Heart right ventricle (tissue), 16 donors: Measurements from ENCODE around the gene FNDC10. TPM values are rescaled to one million over a fixed set of nuclear protein-coding genes. Genes with fewer than 3 reads are reported as not detected.

Experiments used
- ATAC-seq, 8 donors: fragments of 200-7000 bp; cut with Tn5 transposase; one replicate each; pipeline ENCODE4 v1.9.1; 2020; ENCODE audit warnings: mild to moderate bottlenecking in 8 of 8, moderate library complexity in 8 of 8, moderate number of reproducible peaks in 1 of 8
- DNase-seq, 2 donors: peaks; one replicate each; pipeline ENCODE4 v3.0.0-alpha.2; 2020
- H3K27ac ChIP-seq, 10 donors: fragments of 200-600 bp; sonication (generic) in 2 of 10; one replicate each; pipeline versions ENCODE4 v1.5.0 to v1.8.0; 2020 to 2022; ENCODE audit warnings: mild to moderate bottlenecking in 3 of 10
- H3K27me3 ChIP-seq, 7 donors: fragments of 200-600 bp; one replicate each; pipeline ENCODE4 v1.8.0; 2021 to 2022; ENCODE audit warnings: mild to moderate bottlenecking in 2 of 7
- H3K36me3 ChIP-seq, 9 donors: fragments of 200-600 bp; sonication (generic) in 1 of 9; one replicate each; pipeline versions ENCODE4 v1.5.0 to v1.8.0; 2020 to 2022; ENCODE audit warnings: mild to moderate bottlenecking in 2 of 9
- H3K4me1 ChIP-seq, 9 donors: fragments of 200-600 bp; sonication (generic) in 1 of 9; one replicate each; pipeline versions ENCODE4 v1.5.0 to v1.8.0; 2020 to 2022; ENCODE audit warnings: mild to moderate bottlenecking in 4 of 9
- H3K4me3 ChIP-seq, 10 donors: fragments of 200-600 bp; sonication (generic) in 2 of 10; one replicate each; pipeline versions ENCODE4 v1.5.0 to v1.8.0; 2020 to 2022; ENCODE audit warnings: mild to moderate bottlenecking in 7 of 10, moderate library complexity in 2 of 10
- H3K9me3 ChIP-seq, 11 donors: fragments of 200-600 bp in 10 of 11; sonication (generic) in 2 of 11; one replicate each; pipeline versions ENCODE4 v1.5.0 to v1.8.0; 2013 to 2022; ENCODE audit warnings: mild to moderate bottlenecking in 2 of 11, control low read depth in 1 of 11, moderate library complexity in 1 of 11
- CTCF ChIP-seq, 9 donors: fragments of 200-600 bp; sonication (generic) in 2 of 9; IDR thresholded peaks; one replicate each; pipeline versions ENCODE4 v1.5.0 to v1.8.0; 2021 to 2022; ENCODE audit warnings: antibody characterized with exemption in 9 of 9, mild to moderate bottlenecking in 5 of 9, moderate library complexity in 1 of 9
- WGBS, 2 donors: extraction: QIAGEN DNeasy Blood & Tissue Kit; methylation state at CpG; one replicate each; pipeline ENCODE4 v1.1.7; 2013; ENCODE audit warnings: inconsistent platforms in 1 of 2; 5-methylcytosine and 5-hydroxymethylcytosine counted together
- intact Hi-C, 10 donors: fragments of 100-400 bp; cut with DNase I; formaldehyde crosslinking; loops; one replicate each; pipeline versions ENCODE4 v1.11.1 to v1.14.2; 2022
- polyA plus RNA-seq, 2 donors: library from polyadenylated mRNA; stranded (reverse); fragments of 200-250 nt; gene quantifications; one replicate each; pipeline ENCODE4 v1.2.3, GENCODE V29; 2013
- total RNA-seq, 10 donors: library from RNA; stranded (reverse); fragmentation: NEBNext Ultra II Directional in 3 of 10; extraction: Animal tissue kit (Norgen Biotek cat#: 25700) in 3 of 10; gene quantifications; one replicate each; pipeline versions ENCODE4 v1.2.1 to v1.2.4, GENCODE V29; 2021 to 2023
- donor health status: Arrhythmogenic right ventricular cardiomyopathy.
- donor health status: ischemic (EF 13 %, LVEDD 7.1; RV severe dilation, severe dysfunction).
- donor health status: healthy with polysubstance abuse.
- donor health status: DM: no; HTN: yes; CAD: no.
- donor health status: DM: no; HTN: no; CAD: no.
- donor health status: ischemic (EF 25% LVEDD 6.9; RV normal size, moderate dysfunction).
- donor health status: ischemic (EF 25% LVEDD 5.7; RV mildly dilated, moderate dysfunction).
- donor health status: healthy.
- donor health status: DM: yes; HTN: yes; CAD: no.
- donor health status: Ischemic cardiomyopathy.
- donor health status: ischemic (EF 35%, LVEDD 5.7; RV mildly dilated, moderate dysfunction).
- donor health status: nonischemic (EF 11% LVEDD 7.7; RV severe dilation, severe dysfunction).
- donor health status: DM: yes; HTN: yes; CAD: no.
- donor health status: PGD.
- donor health status: ischemic (EF 29% LVEDD 5.4; RV normal size, mild dysfunction).
- donor health status: nonischemic (EF 23%, LVEDD 6.1; RV moderate dilation, normal function).

FNDC10 gene
- total and polyA plus RNA-seq, 12 donors = 0.66 to 5.9 (median 2.3) TPM

GRCh38 chr1:1620433-1621139 is 20.7 kb upstream of the FNDC10 start:
- Histone ChIP-seq H3K4me3 (no peak overlapping the region), H3K4me1 (peaks cover 11 to 59% (median 33%) of the 10 kb centered on the region in 9 donors), H3K27me3 (no peaks in the 10 kb centered on the region), H3K9me3 (no peaks in the 10 kb centered on the region), H3K36me3 (peaks cover 0 to 31% (median 0%) of the 10 kb centered on the region in 9 donors), H3K27ac (peak overlapping the region in 9 of 10 donors; percentile 26 to 81 (median 72))
- WGBS, 2 donors = 86 to 88% methylated on average over 16 of the region's 16 CpGs
- DNase-seq (peak in 1 of 2 donors; percentile 14), ATAC-seq (no peak)
- intact Hi-C loops = no loop called here
- peak in 2 of 9 donors; percentile 0 to 2 for TF ChIP-seq CTCF (IDR thresholded peaks at IDR 0.05)

- 51 to 61% methylated on average over 14 of the region's 14 CpGs for WGBS, 2 donors
- TF ChIP-seq CTCF (IDR thresholded peaks at IDR 0.05) = peak in 7 of 9 donors; percentile 19 to 45 (median 30)
- peak in 3 of 8 donors; percentile 5 to 49 (median 25) for ATAC-seq
- DNase-seq = peak in 1 of 2 donors; percentile 55
- H3K9me3 ChIP-seq = no peaks in the 10 kb centered on the region
- H3K4me1 ChIP-seq = peaks cover 10 to 53% (median 33%) of the 10 kb centered on the region in 9 donors
- peak overlapping the region in 8 of 10 donors; percentile 26 to 81 (median 72) for H3K27ac ChIP-seq
- peaks cover 0 to 31% (median 0%) of the 10 kb centered on the region in 9 donors for H3K36me3 ChIP-seq
- no peak overlapping the region for H3K4me3 ChIP-seq
- intact Hi-C loops = no loop called here
- H3K27me3 ChIP-seq = no peaks in the 10 kb centered on the region
These were observed 20.0 kb upstream of the FNDC10 start for GRCh38 chr1:1619917-1620361.

GRCh38 chr1:1618396-1619068 is 18.6 kb upstream of the FNDC10 start:
- peaks cover 0 to 24% (median 0%) of the 10 kb centered on the region in 9 donors for H3K36me3 ChIP-seq
- ATAC-seq (no peak), DNase-seq (peak in 1 of 2 donors; percentile 9)
- no peaks in the 10 kb centered on the region for H3K27me3 ChIP-seq
- peak overlapping the region in 2 of 10 donors; percentile 26 to 73 for H3K27ac ChIP-seq
- H3K4me3 ChIP-seq = no peak overlapping the region
- no peaks in the 10 kb centered on the region for H3K9me3 ChIP-seq
- peaks cover 7 to 58% (median 46%) of the 10 kb centered on the region in 9 donors for H3K4me1 ChIP-seq
- WGBS, 2 donors = 94 to 95% methylated on average over 9 of the region's 9 CpGs
- no peak for TF ChIP-seq CTCF (IDR thresholded peaks at IDR 0.05)
- intact Hi-C loops = no loop called here

GRCh38 chr1:1617925-1618324 is 18.0 kb upstream of the FNDC10 start:
- Histone ChIP-seq H3K4me1 (peaks cover 7 to 64% (median 48%) of the 10 kb centered on the region in 9 donors), H3K36me3 (peaks cover 0 to 24% (median 0%) of the 10 kb centered on the region in 9 donors), H3K4me3 (no peak overlapping the region), H3K27ac (no peak overlapping the region), H3K9me3 (no peaks in the 10 kb centered on the region), H3K27me3 (no peaks in the 10 kb centered on the region)
- no peak for ATAC-seq
- TF ChIP-seq CTCF (IDR thresholded peaks at IDR 0.05) = no peak
- DNase-seq = peak in 1 of 2 donors; percentile 5
- 91 to 92% methylated on average over 6 of the region's 6 CpGs for WGBS, 2 donors
- intact Hi-C loops = no loop called here
